ENCODE results near the gene PTF1A.

DNA sequence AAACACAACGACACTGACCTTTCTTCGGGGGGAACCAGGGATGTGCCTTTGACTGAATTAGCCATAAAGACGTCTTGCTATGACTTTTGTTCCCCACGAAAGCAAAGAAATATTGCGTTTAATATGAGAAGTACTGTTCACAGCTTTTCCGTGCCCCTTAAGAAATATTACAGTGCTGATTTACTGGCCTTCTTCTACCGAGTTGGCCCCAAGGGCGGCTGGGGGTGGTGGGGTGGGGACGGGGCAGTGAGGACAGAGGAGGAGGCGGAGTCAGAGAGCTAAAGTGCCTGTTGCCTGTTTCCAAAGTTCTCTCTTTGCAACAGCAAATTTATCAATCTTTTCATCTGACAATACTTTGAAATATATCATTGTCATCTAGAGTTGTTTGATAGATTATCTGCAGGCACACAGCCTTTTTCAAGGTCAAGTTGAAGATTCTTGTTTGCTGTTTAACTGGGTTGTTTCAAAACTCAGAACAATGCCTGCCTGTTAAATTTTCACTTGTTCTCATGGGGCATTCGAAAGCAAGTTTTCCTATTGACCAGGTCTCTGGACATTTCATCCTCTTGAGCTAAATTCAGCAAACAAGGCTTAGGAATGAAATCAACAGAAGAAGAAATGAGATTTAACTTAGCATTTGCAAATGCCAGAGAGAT, 9.0 kb downstream of the PTF1A start:
- no peak for TF ChIP-seq EZH2 (IDR thresholded peaks at IDR 0.05; ENCODE audit: insufficient read depth, poor library complexity, severe bottlenecking)
- no peak for TF ChIP-seq EZH2phosphoT487 (IDR thresholded peaks at IDR 0.05; ENCODE audit: insufficient read depth, low read depth)
